ENCODE data around the gene RNU6-7. TPM values are rescaled to one million over a fixed set of nuclear protein-coding genes. Genes with fewer than 3 reads are reported as not detected.
A peak's percentile ranks its signal among the peaks of the same experiment; 100 is the strongest.

Gene RNU6-7
- total and polyA plus RNA-seq, 2 of the 13 experiments (the other 11 are each of a cell fraction or from before 2014, with no cell fraction given) = under 0.01 TPM; not detected in 1

GRCh38 chr14:32201816-32202490 lies at the start of gene RNU6-7 (continued):
- TF ChIP-seq, protein P1, sequence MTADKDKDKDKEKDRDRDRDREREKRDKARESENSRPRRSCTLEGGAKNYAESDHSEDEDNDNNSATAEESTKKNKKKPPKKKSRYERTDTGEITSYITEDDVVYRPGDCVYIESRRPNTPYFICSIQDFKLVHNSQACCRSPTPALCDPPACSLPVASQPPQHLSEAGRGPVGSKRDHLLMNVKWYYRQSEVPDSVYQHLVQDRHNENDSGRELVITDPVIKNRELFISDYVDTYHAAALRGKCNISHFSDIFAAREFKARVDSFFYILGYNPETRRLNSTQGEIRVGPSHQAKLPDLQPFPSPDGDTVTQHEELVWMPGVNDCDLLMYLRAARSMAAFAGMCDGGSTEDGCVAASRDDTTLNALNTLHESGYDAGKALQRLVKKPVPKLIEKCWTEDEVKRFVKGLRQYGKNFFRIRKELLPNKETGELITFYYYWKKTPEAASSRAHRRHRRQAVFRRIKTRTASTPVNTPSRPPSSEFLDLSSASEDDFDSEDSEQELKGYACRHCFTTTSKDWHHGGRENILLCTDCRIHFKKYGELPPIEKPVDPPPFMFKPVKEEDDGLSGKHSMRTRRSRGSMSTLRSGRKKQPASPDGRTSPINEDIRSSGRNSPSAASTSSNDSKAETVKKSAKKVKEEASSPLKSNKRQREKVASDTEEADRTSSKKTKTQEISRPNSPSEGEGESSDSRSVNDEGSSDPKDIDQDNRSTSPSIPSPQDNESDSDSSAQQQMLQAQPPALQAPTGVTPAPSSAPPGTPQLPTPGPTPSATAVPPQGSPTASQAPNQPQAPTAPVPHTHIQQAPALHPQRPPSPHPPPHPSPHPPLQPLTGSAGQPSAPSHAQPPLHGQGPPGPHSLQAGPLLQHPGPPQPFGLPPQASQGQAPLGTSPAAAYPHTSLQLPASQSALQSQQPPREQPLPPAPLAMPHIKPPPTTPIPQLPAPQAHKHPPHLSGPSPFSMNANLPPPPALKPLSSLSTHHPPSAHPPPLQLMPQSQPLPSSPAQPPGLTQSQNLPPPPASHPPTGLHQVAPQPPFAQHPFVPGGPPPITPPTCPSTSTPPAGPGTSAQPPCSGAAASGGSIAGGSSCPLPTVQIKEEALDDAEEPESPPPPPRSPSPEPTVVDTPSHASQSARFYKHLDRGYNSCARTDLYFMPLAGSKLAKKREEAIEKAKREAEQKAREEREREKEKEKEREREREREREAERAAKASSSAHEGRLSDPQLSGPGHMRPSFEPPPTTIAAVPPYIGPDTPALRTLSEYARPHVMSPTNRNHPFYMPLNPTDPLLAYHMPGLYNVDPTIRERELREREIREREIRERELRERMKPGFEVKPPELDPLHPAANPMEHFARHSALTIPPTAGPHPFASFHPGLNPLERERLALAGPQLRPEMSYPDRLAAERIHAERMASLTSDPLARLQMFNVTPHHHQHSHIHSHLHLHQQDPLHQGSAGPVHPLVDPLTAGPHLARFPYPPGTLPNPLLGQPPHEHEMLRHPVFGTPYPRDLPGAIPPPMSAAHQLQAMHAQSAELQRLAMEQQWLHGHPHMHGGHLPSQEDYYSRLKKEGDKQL (CRISPR knock-in tag; IDR thresholded peaks at IDR 0.05; ENCODE audit: low read depth) = no peak
- no peak for TF ChIP-seq ZNF431 (CRISPR knock-in tag; IDR thresholded peaks at IDR 0.05; ENCODE audit: borderline replicate concordance, low read depth)
- TF ChIP-seq, protein P2, sequence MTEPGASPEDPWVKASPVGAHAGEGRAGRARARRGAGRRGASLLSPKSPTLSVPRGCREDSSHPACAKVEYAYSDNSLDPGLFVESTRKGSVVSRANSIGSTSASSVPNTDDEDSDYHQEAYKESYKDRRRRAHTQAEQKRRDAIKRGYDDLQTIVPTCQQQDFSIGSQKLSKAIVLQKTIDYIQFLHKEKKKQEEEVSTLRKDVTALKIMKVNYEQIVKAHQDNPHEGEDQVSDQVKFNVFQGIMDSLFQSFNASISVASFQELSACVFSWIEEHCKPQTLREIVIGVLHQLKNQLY (CRISPR knock-in tag; IDR thresholded peaks at IDR 0.05) = peak; percentile 76; the same call in 1 of the 2 replicates
- no peak for TF ChIP-seq ZIK1 (CRISPR knock-in tag; IDR thresholded peaks at IDR 0.05; ENCODE audit: borderline replicate concordance, low read depth)
- peak; percentile 83 for TF ChIP-seq MED8 (CRISPR knock-in tag; IDR thresholded peaks at IDR 0.05; ENCODE audit: insufficient replicate concordance)
- no peak for TF ChIP-seq ZNF747 (CRISPR knock-in tag; IDR thresholded peaks at IDR 0.05; ENCODE audit: borderline replicate concordance)
- no peak for TF ChIP-seq ZEB1 (IDR thresholded peaks at IDR 0.05; ENCODE audit: insufficient replicate concordance, low read depth)
- TF ChIP-seq ZBTB3 (CRISPR knock-in tag; IDR thresholded peaks at IDR 0.05; ENCODE audit: borderline replicate concordance, low read depth) = no peak
- peak; percentile 11 for TF ChIP-seq MTA1 (CRISPR knock-in tag; IDR thresholded peaks at IDR 0.05; ENCODE audit: borderline replicate concordance)
- no peak for TF ChIP-seq HMG20B (CRISPR knock-in tag; conservative IDR thresholded peaks at IDR 0.05)
- TF ChIP-seq ZNF691 (CRISPR knock-in tag; IDR thresholded peaks at IDR 0.05; ENCODE audit: borderline replicate concordance, low read depth) = no peak; the same call in 1 of the 2 replicates
- no peak for TF ChIP-seq SP2 (CRISPR knock-in tag; IDR thresholded peaks at IDR 0.05)
- no peak for TF ChIP-seq RFX1 (IDR thresholded peaks at IDR 0.05)
- no peak for TF ChIP-seq PAWR (CRISPR knock-in tag; IDR thresholded peaks at IDR 0.05; ENCODE audit: borderline replicate concordance)
- no peak; the same call in 1 of the 2 replicates for TF ChIP-seq ZNF451 (CRISPR knock-in tag; IDR thresholded peaks at IDR 0.05)
- TF ChIP-seq HNRNPK (IDR thresholded peaks at IDR 0.05; ENCODE audit: low read depth, low read length, poor library complexity, severe bottlenecking) = no peak
- TF ChIP-seq, protein P3, sequence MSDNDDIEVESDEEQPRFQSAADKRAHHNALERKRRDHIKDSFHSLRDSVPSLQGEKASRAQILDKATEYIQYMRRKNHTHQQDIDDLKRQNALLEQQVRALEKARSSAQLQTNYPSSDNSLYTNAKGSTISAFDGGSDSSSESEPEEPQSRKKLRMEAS (IDR thresholded peaks at IDR 0.05) = no peak
- no peak for TF ChIP-seq ZNF263 (CRISPR knock-in tag; IDR thresholded peaks at IDR 0.05)
- TF ChIP-seq XBP1 (CRISPR knock-in tag; IDR thresholded peaks at IDR 0.05) = no peak
- TF ChIP-seq BCL6 (CRISPR knock-in tag; IDR thresholded peaks at IDR 0.05) = peak; percentile 90
- TF ChIP-seq ZBTB7A (CRISPR knock-in tag; IDR thresholded peaks at IDR 0.05) = peak; percentile 44; the same call in 1 of the 2 replicates
- TF ChIP-seq TBP (CRISPR knock-in tag; IDR thresholded peaks at IDR 0.05) = no peak
- peak; percentile 80; the same call in 1 of the 2 replicates for TF ChIP-seq NAIF1 (CRISPR knock-in tag; IDR thresholded peaks at IDR 0.05; ENCODE audit: borderline replicate concordance)
- TF ChIP-seq NFIC (IDR thresholded peaks at IDR 0.05; ENCODE audit: low read length) = no peak
